NCI-H345 treated with DMSO at 0.1 percent for 48 hours (cell line): ENCODE measurements around the gene MPC2.
A peak's percentile ranks its signal among the peaks of the same experiment; 100 is the strongest.
"Not testable (repeated sequence)": the region's sequence is repeated elsewhere in the genome, so short reads cannot be mapped to it uniquely, and the experiment has no call there.

ENCODE experiments used
- DNase-seq: peaks from one replicate; lab custom pipeline; 2025; ENCODE audit not compliant: unreplicated experiment; lab: John Stamatoyannopoulos, UW

MPC2 gene

DNA sequence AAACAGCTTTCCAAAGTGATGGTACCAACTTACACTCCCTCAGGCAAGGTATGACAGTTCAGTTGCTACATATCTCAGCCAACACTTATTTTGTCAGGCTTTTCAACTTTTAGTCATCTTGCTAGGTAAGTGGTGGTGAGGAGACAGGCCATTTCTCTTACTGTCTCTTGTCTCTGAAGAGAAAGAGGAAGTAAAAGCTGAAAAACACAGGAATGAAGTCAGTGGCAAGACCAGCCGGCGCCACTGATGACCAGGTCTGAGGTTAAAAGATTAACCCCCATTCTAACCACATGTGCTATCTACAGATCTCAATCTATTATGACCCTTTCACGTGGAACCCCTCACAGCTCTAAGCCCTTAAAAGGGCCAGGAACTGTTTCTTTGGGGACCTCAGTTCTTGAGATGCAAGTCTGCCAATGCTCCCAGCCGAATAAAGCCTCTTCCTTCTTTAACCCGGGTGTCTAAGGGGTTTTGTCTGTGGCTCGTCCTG lies 27.1 kb downstream of the MPC2 start:
- DNase-seq = no peak

DNA sequence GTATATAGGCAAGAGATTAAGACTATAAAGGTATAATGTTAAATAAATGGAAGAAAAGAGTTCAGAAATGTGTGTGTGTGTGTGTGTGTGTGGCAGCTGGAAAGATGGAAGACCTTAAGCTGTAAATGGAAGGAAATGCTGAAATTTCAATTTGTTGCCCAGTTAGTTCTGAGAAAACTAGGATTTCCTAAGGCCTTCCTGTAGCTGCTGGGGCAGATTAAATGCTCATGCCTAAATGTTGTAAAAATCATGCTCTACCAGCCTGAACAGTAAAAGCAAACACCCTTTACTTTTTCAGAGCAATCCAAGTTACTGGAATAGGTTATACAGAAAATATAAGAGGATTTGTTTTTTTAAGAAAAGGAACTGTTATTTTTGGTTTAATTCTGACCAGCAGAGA lies 31.2 kb downstream of the MPC2 start:
- no peak for DNase-seq

DNA sequence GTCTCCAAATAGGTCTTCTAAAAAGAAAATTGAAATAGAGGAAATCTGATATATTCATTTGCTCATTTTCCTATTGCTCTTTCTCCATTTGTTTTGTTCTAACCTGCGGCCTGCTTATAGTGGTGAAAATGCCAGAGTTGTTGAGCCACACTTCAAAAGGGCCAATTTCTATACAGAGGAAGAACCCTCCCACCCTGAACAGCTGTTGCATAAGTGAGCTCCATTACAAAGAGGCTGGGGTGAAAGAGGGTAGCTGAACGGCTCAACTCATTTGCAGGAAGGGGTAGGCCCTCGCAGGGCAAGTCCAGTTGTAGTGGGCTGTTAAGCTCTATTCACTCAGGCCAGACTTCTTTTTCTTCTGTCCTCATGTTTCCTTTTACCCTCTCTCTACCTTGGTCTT lies 31.7 kb downstream of the MPC2 start:
- DNase-seq = no peak

GRCh38 chr1:167904652-167905130 lies 32.2 kb downstream of the MPC2 start:
- peak; percentile 46 for DNase-seq

GRCh38 chr1:167900907-167901306 lies 36.0 kb downstream of the MPC2 start:
- no peak for DNase-seq

DNA sequence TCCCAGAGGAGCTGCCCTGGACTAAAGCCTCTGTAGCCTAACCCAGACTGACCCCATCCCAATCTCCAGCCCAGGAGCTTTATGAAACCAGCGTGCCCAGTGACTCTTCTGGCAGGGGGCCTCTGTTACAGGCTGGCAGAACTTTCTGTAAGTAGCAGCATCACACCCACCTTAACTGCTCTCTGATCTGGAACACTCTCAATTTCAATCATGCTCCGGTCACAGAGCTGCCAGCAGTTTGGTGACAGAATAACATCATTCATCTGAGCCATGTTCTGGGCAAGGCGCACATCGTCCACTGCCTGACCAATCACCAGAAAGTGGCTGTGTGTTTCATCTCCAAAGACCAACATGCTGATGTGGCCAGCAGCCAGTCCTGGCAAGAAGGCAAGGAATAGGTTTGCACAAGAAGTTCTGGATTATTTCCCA lies 37.6 kb downstream of the MPC2 start:
- no peak for DNase-seq

- DNase-seq = no peak
Measured at GRCh38 chr1:167898578-167899222, 38.2 kb downstream of the MPC2 start.

GRCh38 chr1:167893798-167894197 lies 43.1 kb downstream of the MPC2 start:
- DNase-seq = no peak

DNA sequence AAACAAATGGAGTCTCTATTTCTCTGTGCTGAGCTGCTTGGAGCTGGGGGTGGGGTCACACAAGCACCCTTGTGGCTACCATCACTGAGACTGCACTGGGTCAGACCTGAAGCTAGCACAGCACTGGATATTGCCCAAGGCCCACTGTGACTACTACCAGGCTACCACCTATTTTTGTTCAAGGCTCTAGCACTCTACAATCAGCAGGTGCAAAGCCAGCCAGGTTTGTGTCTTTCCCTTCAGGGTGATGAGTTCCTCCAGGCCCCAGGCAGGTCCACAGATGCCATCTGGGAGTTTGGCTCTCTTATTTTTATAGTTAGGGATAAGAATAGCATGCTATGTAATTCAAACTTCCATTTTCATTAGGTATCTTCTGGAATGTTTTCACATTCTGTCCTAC lies 46.5 kb downstream of the MPC2 start:
- DNase-seq = no peak

- not testable (repeated sequence) for DNase-seq
Measured at GRCh38 chr1:167887187-167887586, 49.7 kb downstream of the MPC2 start.

GRCh38 chr1:167882376-167882775 lies 54.5 kb downstream of the MPC2 start:
- DNase-seq = no peak

GRCh38 chr1:167881786-167882185 lies 55.1 kb downstream of the MPC2 start:
- no peak for DNase-seq

- no peak for DNase-seq
Measured at GRCh38 chr1:167881069-167881468, 55.8 kb downstream of the MPC2 start.

DNA sequence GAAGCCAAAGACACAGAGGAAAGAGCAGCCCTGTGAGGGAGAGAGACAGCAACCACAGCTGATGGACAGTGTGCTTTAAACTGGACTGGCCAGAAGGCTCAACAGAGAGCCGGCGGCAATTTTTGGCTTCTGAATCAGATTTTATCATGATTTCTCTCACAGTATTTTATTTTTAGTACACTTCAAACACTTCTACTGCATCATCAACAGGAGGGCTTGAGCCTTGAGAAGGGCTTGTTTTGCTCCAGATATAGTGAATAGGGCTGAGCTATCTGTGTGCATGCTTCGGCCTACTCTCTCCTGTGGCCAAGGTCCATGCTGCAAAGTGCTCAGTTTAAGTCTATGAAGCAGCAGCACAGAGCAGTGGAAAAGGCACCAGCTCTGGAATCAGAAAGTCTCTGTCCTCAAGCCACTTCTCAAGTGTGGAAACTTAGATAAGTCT lies 56.3 kb downstream of the MPC2 start:
- DNase-seq = no peak

DNA sequence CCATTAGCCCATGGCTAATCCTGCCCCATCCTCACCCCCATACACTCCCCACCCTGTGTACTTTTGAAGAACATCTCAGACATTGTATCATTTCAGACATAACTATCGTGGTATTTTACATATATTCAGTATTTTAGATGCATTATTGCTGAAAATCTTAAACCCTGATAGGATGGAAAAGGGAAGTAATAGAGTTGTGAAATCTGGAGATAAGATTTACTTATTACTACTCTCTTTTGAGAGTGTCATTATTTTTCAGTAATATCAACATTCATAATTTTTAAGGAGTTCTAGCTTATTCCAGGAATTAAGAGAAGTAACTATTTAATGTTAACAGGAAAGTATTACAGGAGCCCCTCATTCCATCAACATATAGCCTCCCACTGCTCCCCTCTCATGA lies 57.4 kb downstream of the MPC2 start:
- DNase-seq = no peak

GRCh38 chr1:167878372-167879160 lies 58.3 kb downstream of the MPC2 start:
- DNase-seq = no peak

DNA sequence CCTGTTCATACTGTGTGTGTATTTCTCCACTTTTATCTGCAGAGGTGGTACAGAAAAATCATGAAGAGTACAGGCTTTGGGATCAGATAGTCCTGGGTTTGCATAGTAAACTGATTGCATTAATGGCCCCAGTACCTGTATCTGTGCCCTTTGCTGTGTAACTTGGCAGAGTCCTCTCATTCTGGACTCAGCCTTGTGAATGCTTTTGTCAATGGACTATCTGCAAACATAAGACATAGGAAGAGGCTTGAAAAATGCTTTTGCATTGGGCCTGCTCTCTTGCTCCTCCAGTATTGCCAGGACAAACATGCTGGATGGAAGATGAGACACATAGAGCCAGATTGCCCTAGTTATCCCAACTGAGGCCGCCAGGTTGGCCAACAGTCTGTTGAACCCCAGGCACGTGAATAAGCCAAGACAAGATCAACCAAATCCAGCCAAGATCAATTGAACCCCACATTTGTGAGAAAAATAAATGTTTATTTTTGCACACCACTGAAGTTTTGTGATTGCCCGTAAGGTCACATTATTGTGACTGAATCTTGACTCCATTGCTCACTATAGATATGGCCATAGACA lies 60.2 kb downstream of the MPC2 start:
- no peak for DNase-seq

- DNase-seq = no peak
Measured at GRCh38 chr1:167871331-167871730, 65.5 kb downstream of the MPC2 start.

GRCh38 chr1:167869157-167870001 lies 67.5 kb downstream of the MPC2 start:
- not testable (repeated sequence) for DNase-seq

DNA sequence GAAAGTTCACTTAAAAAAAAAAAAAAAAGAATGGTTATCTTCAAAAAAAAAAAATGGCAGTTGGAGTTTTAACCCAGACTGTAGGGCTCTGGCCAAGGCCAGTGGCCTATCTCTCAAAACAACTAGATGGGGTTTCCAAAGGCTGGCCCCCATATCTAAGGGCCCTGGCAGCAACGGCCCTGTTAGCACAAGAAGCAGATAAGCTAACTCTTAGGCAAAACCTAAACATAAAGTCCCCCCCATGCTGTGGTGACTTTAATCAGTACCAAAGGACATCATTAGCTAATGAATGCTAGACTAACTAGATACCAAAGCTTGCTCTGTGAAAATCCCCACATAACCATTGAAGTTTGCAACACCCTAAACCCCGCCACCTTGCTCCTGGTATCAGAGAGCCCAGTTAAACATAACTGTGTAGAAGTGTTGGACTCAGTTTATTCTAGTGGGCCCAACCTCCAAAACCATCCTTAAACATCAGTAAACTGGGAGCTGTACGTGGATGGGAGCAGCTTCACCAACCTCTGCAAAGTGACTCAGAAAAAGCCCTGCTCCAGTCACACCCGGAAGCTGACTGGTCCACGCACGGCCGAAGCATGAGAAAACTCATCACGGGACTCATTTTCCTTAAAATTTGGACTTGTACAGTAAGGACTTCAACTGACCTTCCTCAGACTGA lies 70.0 kb downstream of the MPC2 start:
- not testable (repeated sequence) for DNase-seq
